ENCODE results near the gene TUBG2.
"Not testable (repeated sequence)": the region's sequence is repeated elsewhere in the genome, so short reads cannot be mapped to it uniquely, and the experiment has no call there.

The TUBG2 gene

GRCh38 chr17:42627032-42627764, 31.9 kb upstream of the TUBG2 start:
- not testable (repeated sequence) for H3K27ac ChIP-seq (ENCODE audit: low read depth, low read length); H3K9me3 ChIP-seq (ENCODE audit: insufficient read depth, low read depth, low read length); H3K4me1 ChIP-seq (ENCODE audit: insufficient read depth, low read length); H3K4me3 ChIP-seq (ENCODE audit: low read length); H3K9ac ChIP-seq (ENCODE audit: low read depth, low read length); H3K36me3 ChIP-seq (ENCODE audit: insufficient read depth, low read length); H3K27me3 ChIP-seq (ENCODE audit: insufficient read depth, low read length)
- 87% methylated on average over 6 of the region's 6 CpGs for WGBS

DNA sequence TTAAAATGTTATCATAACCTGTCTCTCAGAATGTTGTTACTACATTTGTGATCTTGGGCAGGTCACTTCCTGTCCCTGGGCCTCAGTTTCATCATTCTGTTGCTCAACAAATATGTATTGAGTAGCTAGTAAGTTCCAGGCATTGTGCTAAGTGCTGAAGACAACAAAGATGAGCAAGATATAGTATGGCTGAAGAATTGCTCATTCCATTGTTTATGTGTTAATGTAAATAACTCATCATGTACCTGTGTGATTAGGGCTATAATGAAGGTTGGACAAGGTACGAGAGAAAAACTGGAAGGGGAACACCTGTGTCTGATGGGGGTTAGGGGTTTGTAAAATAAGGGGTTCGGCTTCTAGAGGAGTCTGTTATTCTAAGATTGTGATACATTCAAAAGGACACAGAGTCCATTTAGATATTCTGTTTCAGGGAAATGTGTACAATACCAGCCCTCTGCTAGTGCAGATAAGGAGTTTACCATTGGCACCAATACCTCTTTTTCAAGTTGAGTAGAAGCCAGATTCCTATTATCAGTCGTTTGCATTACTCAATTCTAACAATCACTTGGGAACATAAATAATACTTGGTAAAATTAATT, 29.6 kb upstream of the TUBG2 start:
- Histone ChIP-seq H3K27me3 (ENCODE audit: insufficient read depth, low read length) (no peaks in the 10 kb centered on the region), H3K9me3 (ENCODE audit: insufficient read depth, low read depth, low read length) (no peaks in the 10 kb centered on the region), H3K36me3 (ENCODE audit: insufficient read depth, low read length) (no peaks in the 10 kb centered on the region), H3K27ac (ENCODE audit: low read depth, low read length) (no peak overlapping the region), H3K9ac (ENCODE audit: low read depth, low read length) (no peak overlapping the region), H3K4me3 (ENCODE audit: low read length) (no peak overlapping the region), H3K4me1 (ENCODE audit: insufficient read depth, low read length) (no peaks in the 10 kb centered on the region)
- 91% methylated on average over 3 of the region's 3 CpGs for WGBS

- Histone ChIP-seq H3K9me3 (ENCODE audit: insufficient read depth, low read depth, low read length) (no peaks in the 10 kb centered on the region), H3K27me3 (ENCODE audit: insufficient read depth, low read length) (no peaks in the 10 kb centered on the region), H3K36me3 (ENCODE audit: insufficient read depth, low read length) (no peaks in the 10 kb centered on the region), H3K9ac (ENCODE audit: low read depth, low read length) (no peak overlapping the region), H3K4me3 (ENCODE audit: low read length) (no peak overlapping the region), H3K4me1 (ENCODE audit: insufficient read depth, low read length) (no peaks in the 10 kb centered on the region), H3K27ac (ENCODE audit: low read depth, low read length) (no peak overlapping the region)
- WGBS: 85% methylated on average over 9 of the region's 9 CpGs
Observed at GRCh38 chr17:42632949-42633444, 26.1 kb upstream of the TUBG2 start.

GRCh38 chr17:42639525-42640113, 19.5 kb upstream of the TUBG2 start:
- Histone ChIP-seq H3K36me3 (ENCODE audit: insufficient read depth, low read length) (no peaks in the 10 kb centered on the region), H3K4me1 (ENCODE audit: insufficient read depth, low read length) (no peaks in the 10 kb centered on the region), H3K27ac (ENCODE audit: low read depth, low read length) (no peak overlapping the region), H3K4me3 (ENCODE audit: low read length) (no peak overlapping the region), H3K9ac (ENCODE audit: low read depth, low read length) (no peak overlapping the region), H3K9me3 (ENCODE audit: insufficient read depth, low read depth, low read length) (no peaks in the 10 kb centered on the region), H3K27me3 (ENCODE audit: insufficient read depth, low read length) (no peaks in the 10 kb centered on the region)
- WGBS: 90% methylated on average over 6 of the region's 7 CpGs

DNA sequence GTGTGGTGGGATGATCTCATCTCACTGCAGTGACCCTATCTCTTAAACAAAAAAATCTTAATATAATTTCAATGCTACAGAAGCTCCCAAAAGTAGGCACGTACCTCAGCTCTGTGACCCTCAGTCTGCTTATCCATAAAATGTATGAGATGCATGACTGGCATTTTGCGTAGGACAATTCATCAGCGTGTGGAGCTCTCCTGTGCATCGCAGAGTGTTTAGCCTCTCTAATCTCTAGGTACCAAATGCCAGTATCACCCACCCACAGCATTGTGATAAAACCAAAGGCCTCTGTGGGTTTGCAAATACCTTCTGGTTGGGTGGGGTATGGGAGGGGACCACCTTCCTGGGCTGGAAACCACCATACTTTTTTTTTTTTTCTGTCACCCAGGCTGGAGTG, 19.0 kb upstream of the TUBG2 start:
- H3K9me3 ChIP-seq (ENCODE audit: insufficient read depth, low read depth, low read length): no peaks in the 10 kb centered on the region
- no peak overlapping the region for H3K27ac ChIP-seq (ENCODE audit: low read depth, low read length)
- no peak overlapping the region for H3K4me3 ChIP-seq (ENCODE audit: low read length)
- 91% methylated on average over 4 of the region's 4 CpGs for WGBS
- H3K36me3 ChIP-seq (ENCODE audit: insufficient read depth, low read length): no peaks in the 10 kb centered on the region
- H3K27me3 ChIP-seq (ENCODE audit: insufficient read depth, low read length): no peaks in the 10 kb centered on the region
- no peaks in the 10 kb centered on the region for H3K4me1 ChIP-seq (ENCODE audit: insufficient read depth, low read length)
- no peak overlapping the region for H3K9ac ChIP-seq (ENCODE audit: low read depth, low read length)

DNA sequence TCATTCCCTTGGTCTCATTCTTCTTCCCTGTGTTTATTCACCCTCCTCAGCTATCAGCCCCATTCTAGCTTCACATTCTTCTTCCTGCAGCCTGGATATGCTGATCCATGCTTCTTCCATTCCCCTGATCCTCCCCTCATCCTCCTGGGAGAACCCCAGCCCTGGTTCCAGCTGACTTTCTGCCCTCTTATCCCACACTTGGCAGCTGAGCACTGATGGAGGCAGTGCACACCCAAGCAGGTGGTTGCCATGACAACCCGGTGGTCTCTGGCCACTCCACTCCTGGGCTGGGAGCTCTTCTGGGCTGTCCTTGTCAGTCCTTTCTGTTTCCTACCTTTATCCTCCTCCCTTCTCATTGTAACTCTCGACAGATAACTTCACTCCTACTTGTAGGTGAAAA, 16.7 kb upstream of the TUBG2 start:
- Histone ChIP-seq H3K27ac (ENCODE audit: low read depth, low read length) (no peak overlapping the region), H3K36me3 (ENCODE audit: insufficient read depth, low read length) (no peaks in the 10 kb centered on the region), H3K4me3 (ENCODE audit: low read length) (no peak overlapping the region), H3K9ac (ENCODE audit: low read depth, low read length) (no peak overlapping the region), H3K27me3 (ENCODE audit: insufficient read depth, low read length) (no peaks in the 10 kb centered on the region), H3K9me3 (ENCODE audit: insufficient read depth, low read depth, low read length) (no peaks in the 10 kb centered on the region), H3K4me1 (ENCODE audit: insufficient read depth, low read length) (no peaks in the 10 kb centered on the region)
- WGBS: 53% methylated on average over 2 of the region's 2 CpGs

GRCh38 chr17:42647778-42648177, 11.3 kb upstream of the TUBG2 start:
- no peaks in the 10 kb centered on the region for H3K36me3 ChIP-seq (ENCODE audit: insufficient read depth, low read length)
- H3K4me1 ChIP-seq (ENCODE audit: insufficient read depth, low read length): no peaks in the 10 kb centered on the region
- WGBS: 92% methylated on average over 5 of the region's 5 CpGs
- H3K9me3 ChIP-seq (ENCODE audit: insufficient read depth, low read depth, low read length): no peaks in the 10 kb centered on the region
- H3K9ac ChIP-seq (ENCODE audit: low read depth, low read length): no peak overlapping the region
- no peak overlapping the region for H3K4me3 ChIP-seq (ENCODE audit: low read length)
- no peaks in the 10 kb centered on the region for H3K27me3 ChIP-seq (ENCODE audit: insufficient read depth, low read length)
- H3K27ac ChIP-seq (ENCODE audit: low read depth, low read length): no peak overlapping the region

GRCh38 chr17:42651392-42651791, 7.7 kb upstream of the TUBG2 start:
- WGBS: 97% methylated on average over 3 of the region's 4 CpGs
- Histone ChIP-seq H3K9me3 (ENCODE audit: insufficient read depth, low read depth, low read length) (no peaks in the 10 kb centered on the region), H3K36me3 (ENCODE audit: insufficient read depth, low read length) (no peaks in the 10 kb centered on the region), H3K4me1 (ENCODE audit: insufficient read depth, low read length) (peaks cover 7% of the 10 kb centered on the region), H3K4me3 (ENCODE audit: low read length) (no peak overlapping the region), H3K27ac (ENCODE audit: low read depth, low read length) (no peak overlapping the region), H3K9ac (ENCODE audit: low read depth, low read length) (no peak overlapping the region), H3K27me3 (ENCODE audit: insufficient read depth, low read length) (no peaks in the 10 kb centered on the region)

DNA sequence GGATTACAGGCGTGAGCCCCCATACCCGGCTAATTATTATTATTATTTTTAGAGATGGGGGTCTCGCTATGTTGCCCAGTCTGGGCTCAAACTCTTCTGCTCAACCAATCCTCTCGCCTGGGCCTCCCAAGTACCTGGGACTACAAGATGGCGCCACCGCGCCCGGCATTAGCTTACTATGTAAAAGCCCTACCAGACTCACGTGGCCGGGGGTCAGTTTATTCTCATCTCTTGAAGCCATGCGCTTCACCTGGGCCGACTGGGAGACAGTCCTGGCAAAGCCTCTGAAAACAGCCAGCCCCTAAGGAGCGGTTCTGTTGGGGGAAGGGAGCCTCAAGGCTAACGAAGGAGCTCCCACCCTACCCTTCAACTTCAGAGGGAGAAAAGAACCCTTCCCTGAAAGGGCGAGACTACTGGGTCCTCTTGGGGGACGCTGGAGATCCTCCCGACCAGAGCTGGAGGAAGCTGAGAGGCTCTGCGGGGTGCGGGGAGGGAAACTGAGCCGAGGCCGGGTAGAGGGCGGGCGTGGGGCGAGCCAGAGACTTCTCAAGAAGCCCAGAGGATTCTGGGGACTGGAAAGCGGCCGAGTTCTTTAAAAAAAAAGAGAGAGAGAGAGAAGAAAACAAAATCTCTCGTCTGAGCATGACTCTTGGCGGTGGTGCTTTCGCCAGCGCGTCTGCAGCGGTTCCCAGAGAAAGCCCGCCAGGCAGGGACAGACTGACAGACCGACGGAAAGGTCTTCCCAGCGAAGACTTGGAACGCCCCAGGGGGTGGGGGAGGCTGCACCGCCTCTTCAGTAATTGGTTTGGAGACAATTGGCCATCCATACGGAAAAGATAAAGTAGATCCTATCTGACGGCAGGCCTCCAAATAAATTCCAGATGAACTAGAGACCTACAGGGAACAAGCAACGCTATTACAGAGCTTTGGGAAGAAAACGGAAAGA, 5.6 kb upstream of the TUBG2 start:
- peaks cover 7% of the 10 kb centered on the region for H3K4me1 ChIP-seq (ENCODE audit: insufficient read depth, low read length)
- H3K27ac ChIP-seq (ENCODE audit: low read depth, low read length): peak overlapping the region; percentile 27; the same call in 1 of the 2 replicates
- peak overlapping the region; percentile 23; the same call in 1 of the 2 replicates for H3K9ac ChIP-seq (ENCODE audit: low read depth, low read length)
- no peaks in the 10 kb centered on the region for H3K9me3 ChIP-seq (ENCODE audit: insufficient read depth, low read depth, low read length)
- no peaks in the 10 kb centered on the region for H3K36me3 ChIP-seq (ENCODE audit: insufficient read depth, low read length)
- 27% methylated on average over 40 of the region's 42 CpGs for WGBS
- H3K27me3 ChIP-seq (ENCODE audit: insufficient read depth, low read length): no peaks in the 10 kb centered on the region
- H3K4me3 ChIP-seq (ENCODE audit: low read length): peak overlapping the region; percentile 43

GRCh38 chr17:42655528-42655927, 3.6 kb upstream of the TUBG2 start:
- Histone ChIP-seq H3K9ac (ENCODE audit: low read depth, low read length) (no peak overlapping the region), H3K36me3 (ENCODE audit: insufficient read depth, low read length) (no peaks in the 10 kb centered on the region), H3K4me1 (ENCODE audit: insufficient read depth, low read length) (peaks cover 14% of the 10 kb centered on the region), H3K27me3 (ENCODE audit: insufficient read depth, low read length) (no peaks in the 10 kb centered on the region), H3K9me3 (ENCODE audit: insufficient read depth, low read depth, low read length) (no peaks in the 10 kb centered on the region), H3K27ac (ENCODE audit: low read depth, low read length) (no peak overlapping the region), H3K4me3 (ENCODE audit: low read length) (no peak overlapping the region)
- WGBS: 72% methylated on average over 2 of the region's 2 CpGs
